BLaER1 treated with 17β-estradiol and CSF1 and Interleukin-3, amounts not matched to agents 10 nM and 100 nM (cell line): ENCODE measurements around the gene TAAR1.

Experiments used
- H3K27ac ChIP-seq, 11 experiments: shearing (Covaris generic); formaldehyde crosslinking; 2 replicates each; pipeline ENCODE4 v1.8.1; 2022
- H3K27me3 ChIP-seq, 11 experiments: shearing (Covaris generic); formaldehyde crosslinking; 2 replicates each; pipeline ENCODE4 v1.8.1; 2022
- H3K36me3 ChIP-seq, 11 experiments: shearing (Covaris generic); formaldehyde crosslinking; 2 replicates each; pipeline ENCODE4 v1.8.1; 2022
- H3K4me1 ChIP-seq, 10 experiments: shearing (Covaris generic); formaldehyde crosslinking; 2 replicates each; pipeline ENCODE4 v1.8.1; 2022
- H3K4me2 ChIP-seq, 11 experiments: shearing (Covaris generic); formaldehyde crosslinking; 2 replicates each; pipeline ENCODE4 v1.8.1; 2022
- H3K4me3 ChIP-seq, 10 experiments: shearing (Covaris generic); formaldehyde crosslinking; 2 replicates each; pipeline ENCODE4 v1.8.1; 2022
- H3K9ac ChIP-seq, 11 experiments: shearing (Covaris generic); formaldehyde crosslinking; 2 replicates each; pipeline ENCODE4 v1.8.1; 2022
- H3K9me3 ChIP-seq, 11 experiments: shearing (Covaris generic); formaldehyde crosslinking; replicated peaks in 1 of 11; 2 replicates each; pipeline ENCODE4 v1.8.1; 2022
- H4K20me1 ChIP-seq, 11 experiments: shearing (Covaris generic); formaldehyde crosslinking; 2 replicates each; pipeline ENCODE4 v1.8.1; 2022
- Cebpa-rat ChIP-seq, 11 experiments: shearing (Covaris generic); IDR thresholded peaks; 2 replicates each; pipeline ENCODE4 v1.8.1; 2022

TAAR1 gene

GRCh38 chr6:132669690-132670291, 10.8 kb upstream of the TAAR1 start:
- H3K36me3 ChIP-seq, result no peaks in the 10 kb centered on the region
- H3K4me2 ChIP-seq, result peak overlapping the region; percentile 5 to 72 (median 52); a peak in 21 of 22 replicates
- no peaks in the 10 kb centered on the region for H3K9me3 ChIP-seq
- H3K4me3 ChIP-seq, result peak overlapping the region in 1 of 10 experiments; percentile 19; a peak in 1 of 20 replicates
- peak overlapping the region in 5 of 11 experiments; percentile 7 to 57 (median 32); a peak in 6 of 22 replicates for H3K27ac ChIP-seq
- no peaks in the 10 kb centered on the region for H3K27me3 ChIP-seq
- no peak for TF ChIP-seq Cebpa-rat (IDR thresholded peaks at IDR 0.05)
- peak overlapping the region in 2 of 11 experiments; percentile 1 to 17; a peak in 2 of 22 replicates for H3K9ac ChIP-seq
- H4K20me1 ChIP-seq, result no peaks in the 10 kb centered on the region
- peaks cover 8 to 16% (median 10%) of the 10 kb centered on the region in 10 experiments for H3K4me1 ChIP-seq

DNA sequence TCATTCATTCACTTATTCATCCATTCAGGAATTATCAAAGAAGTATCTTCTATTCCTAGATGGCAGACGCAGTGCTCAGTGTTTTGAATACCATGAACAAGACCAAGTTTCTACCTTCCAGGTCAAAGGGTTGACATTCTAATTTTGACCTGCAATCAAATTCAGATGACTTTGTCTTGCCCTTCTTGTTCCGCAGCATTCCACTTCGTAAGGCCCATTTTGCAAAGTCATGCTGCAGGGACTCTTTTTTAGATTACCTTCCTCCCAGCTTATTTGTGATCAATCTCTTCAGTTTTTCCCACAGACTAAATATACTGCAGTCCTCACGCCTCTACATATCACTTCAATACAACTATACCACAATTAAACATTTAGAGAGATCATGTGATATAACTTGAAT, 7.1 kb upstream of the TAAR1 start:
- Histone ChIP-seq H3K4me3 (no peak overlapping the region), H3K27me3 (no peaks in the 10 kb centered on the region), H3K4me2 (no peak overlapping the region), H4K20me1 (no peaks in the 10 kb centered on the region), H3K36me3 (no peaks in the 10 kb centered on the region), H3K27ac (no peak overlapping the region), H3K9ac (no peak overlapping the region), H3K9me3 (peaks cover 0 to 4% (median 0%) of the 10 kb centered on the region in 11 experiments; a peak in 1 of 22 replicates), H3K4me1 (peaks cover 8 to 13% (median 10%) of the 10 kb centered on the region in 10 experiments)
- no peak for TF ChIP-seq Cebpa-rat (IDR thresholded peaks at IDR 0.05)

DNA sequence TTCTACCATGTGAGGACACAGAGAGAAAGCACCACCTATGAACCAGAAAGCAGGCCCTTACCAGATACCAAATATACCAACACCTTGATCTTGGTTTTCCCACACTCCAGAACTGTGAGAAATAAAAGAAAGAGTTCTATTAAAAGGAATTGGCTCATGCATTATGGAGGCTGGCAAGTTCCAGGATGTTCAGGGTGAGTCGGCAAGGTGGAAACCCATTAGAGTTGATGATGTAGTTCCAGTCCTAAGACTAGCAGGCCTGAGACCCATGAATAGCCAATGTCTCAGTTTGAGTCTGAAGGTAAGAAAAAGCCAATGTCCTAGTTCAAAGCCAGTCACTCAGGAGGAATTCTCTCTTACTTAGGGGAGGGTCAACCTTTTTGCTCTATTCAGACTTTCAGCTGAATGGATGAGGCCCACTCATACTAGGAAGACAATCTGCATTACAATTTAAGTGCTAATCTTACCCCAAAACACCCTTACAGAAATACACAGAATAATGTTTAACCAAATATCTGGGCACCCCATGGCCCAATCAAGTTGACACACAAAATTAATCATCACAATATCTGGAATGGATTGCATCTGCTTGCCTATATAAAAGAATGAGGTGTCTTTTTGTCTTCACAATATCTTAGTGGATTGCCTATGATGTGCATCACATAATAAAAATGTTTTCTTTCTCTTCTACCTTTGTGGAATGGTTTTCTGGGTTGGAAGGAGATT, 5.5 kb upstream of the TAAR1 start:
- Histone ChIP-seq H3K27me3 (no peaks in the 10 kb centered on the region), H3K27ac (no peak overlapping the region), H3K36me3 (no peaks in the 10 kb centered on the region), H3K4me3 (no peak overlapping the region), H3K4me1 (no peaks in the 10 kb centered on the region), H3K9ac (no peak overlapping the region), H3K4me2 (no peak overlapping the region), H4K20me1 (no peaks in the 10 kb centered on the region), H3K9me3 (peaks cover 0 to 4% (median 0%) of the 10 kb centered on the region in 11 experiments; a peak in 1 of 22 replicates)
- TF ChIP-seq Cebpa-rat (IDR thresholded peaks at IDR 0.05), result no peak

- TF ChIP-seq Cebpa-rat (IDR thresholded peaks at IDR 0.05), result no peak
- Histone ChIP-seq H3K36me3 (no peaks in the 10 kb centered on the region), H3K9ac (no peak overlapping the region), H3K9me3 (peaks cover 0 to 4% (median 0%) of the 10 kb centered on the region in 11 experiments; a peak in 1 of 22 replicates), H3K4me2 (no peak overlapping the region), H3K27me3 (no peaks in the 10 kb centered on the region), H3K4me1 (no peaks in the 10 kb centered on the region), H3K4me3 (no peak overlapping the region), H3K27ac (no peak overlapping the region), H4K20me1 (no peaks in the 10 kb centered on the region)
Observed at GRCh38 chr6:132663661-132664060, 4.7 kb upstream of the TAAR1 start.

- H3K36me3 ChIP-seq, result no peaks in the 10 kb centered on the region
- TF ChIP-seq Cebpa-rat (IDR thresholded peaks at IDR 0.05), result peak in 1 of 11 experiments; percentile 39; a peak in 1 of 22 replicates
- no peak overlapping the region for H3K27ac ChIP-seq
- H3K4me2 ChIP-seq, result no peak overlapping the region
- no peak overlapping the region for H3K9ac ChIP-seq
- H3K9me3 ChIP-seq, result peaks cover 0 to 4% (median 0%) of the 10 kb centered on the region in 11 experiments; a peak in 1 of 22 replicates
- H3K27me3 ChIP-seq, result no peaks in the 10 kb centered on the region
- H3K4me3 ChIP-seq, result no peak overlapping the region
- no peaks in the 10 kb centered on the region for H4K20me1 ChIP-seq
- H3K4me1 ChIP-seq, result peaks cover 0 to 4% (median 0%) of the 10 kb centered on the region in 10 experiments; a peak in 1 of 20 replicates
Observed at GRCh38 chr6:132661906-132662305, 2.9 kb upstream of the TAAR1 start.

DNA sequence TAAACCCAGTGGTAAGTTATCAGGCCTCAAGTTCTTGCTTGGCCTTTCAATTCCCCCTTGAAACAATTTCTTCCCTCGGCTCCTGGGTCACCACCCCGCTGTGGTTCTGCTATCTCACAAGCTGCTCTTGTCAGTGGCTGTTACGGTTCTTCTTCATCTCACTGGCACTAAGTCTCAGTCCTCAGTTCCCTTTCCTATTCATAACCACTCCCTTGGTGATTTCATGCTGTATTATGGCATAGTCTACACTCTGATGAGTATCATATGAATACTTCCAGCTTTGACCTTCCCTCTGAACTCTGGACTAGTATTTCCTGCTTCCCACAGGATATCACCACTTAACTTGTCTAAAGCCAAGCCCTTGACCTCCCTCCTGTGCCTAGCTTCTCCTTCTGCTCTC, 7.9 kb downstream of the TAAR1 start:
- Histone ChIP-seq H3K4me3 (no peak overlapping the region), H3K9me3 (peaks cover 0 to 17% (median 0%) of the 10 kb centered on the region in 11 experiments; a peak in 9 of 22 replicates), H3K4me1 (peaks cover 0 to 18% (median 0%) of the 10 kb centered on the region in 10 experiments; a peak in 3 of 20 replicates), H3K4me2 (no peak overlapping the region), H3K36me3 (no peaks in the 10 kb centered on the region), H4K20me1 (no peaks in the 10 kb centered on the region), H3K9ac (no peak overlapping the region), H3K27ac (no peak overlapping the region), H3K27me3 (no peaks in the 10 kb centered on the region)
- TF ChIP-seq Cebpa-rat (IDR thresholded peaks at IDR 0.05), result no peak

DNA sequence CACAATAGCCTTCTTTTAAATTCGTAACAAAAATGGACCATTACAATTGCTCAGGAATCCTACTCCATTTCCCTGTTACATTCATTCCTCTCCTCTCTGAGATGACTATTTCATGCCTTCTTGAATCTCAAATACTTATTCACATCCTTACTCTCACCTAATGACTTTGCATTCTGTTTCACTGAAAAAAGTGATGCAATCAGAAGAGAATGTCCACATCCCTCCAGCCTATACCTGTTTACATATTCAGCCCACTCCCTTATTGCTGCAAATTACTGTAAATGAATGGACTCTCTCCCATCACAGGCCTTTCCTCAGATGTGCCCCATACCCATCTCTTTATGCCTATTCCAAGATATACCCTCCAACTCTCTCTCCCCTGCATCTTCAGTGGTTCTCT, 8.6 kb downstream of the TAAR1 start:
- Histone ChIP-seq H3K4me3 (no peak overlapping the region), H3K9ac (no peak overlapping the region), H3K9me3 (peaks cover 0 to 17% (median 0%) of the 10 kb centered on the region in 11 experiments; a peak in 9 of 22 replicates), H3K4me2 (no peak overlapping the region), H3K36me3 (no peaks in the 10 kb centered on the region), H3K27me3 (no peaks in the 10 kb centered on the region), H3K27ac (no peak overlapping the region), H3K4me1 (peaks cover 0 to 18% (median 0%) of the 10 kb centered on the region in 10 experiments; a peak in 3 of 20 replicates), H4K20me1 (no peaks in the 10 kb centered on the region)
- no peak for TF ChIP-seq Cebpa-rat (IDR thresholded peaks at IDR 0.05)

DNA sequence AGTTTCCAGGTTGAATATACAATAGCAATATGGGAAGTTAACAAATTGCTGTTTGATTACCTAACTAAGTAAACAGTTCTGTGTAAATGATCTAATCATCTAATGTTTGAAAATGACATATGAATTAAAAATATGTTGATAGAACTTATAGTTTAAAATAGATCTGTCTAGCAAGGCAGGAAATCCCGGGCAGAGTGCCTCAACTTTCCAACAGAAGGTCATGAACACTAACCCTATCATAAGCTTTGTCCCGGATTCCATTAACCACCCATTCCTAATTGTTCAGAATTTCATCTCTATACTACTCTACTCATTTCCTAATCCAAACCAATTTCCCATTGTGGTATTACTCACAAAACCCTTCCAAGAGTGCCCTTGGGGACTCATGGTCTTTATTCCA, 10.2 kb downstream of the TAAR1 start:
- Histone ChIP-seq H3K4me1 (peaks cover 0 to 20% (median 0%) of the 10 kb centered on the region in 10 experiments; a peak in 5 of 20 replicates), H3K4me2 (no peak overlapping the region)

GRCh38 chr6:132648356-132648755, 10.6 kb downstream of the TAAR1 start:
- H3K9ac ChIP-seq, result no peak overlapping the region
- TF ChIP-seq Cebpa-rat (IDR thresholded peaks at IDR 0.05), result no peak
- H3K4me2 ChIP-seq, result peak overlapping the region in 1 of 11 experiments; percentile 31; a peak in 1 of 22 replicates

More for the DNA sequence above, 10.2 kb downstream of the TAAR1 start:
- H3K27ac ChIP-seq, result no peak overlapping the region
- no peaks in the 10 kb centered on the region for H4K20me1 ChIP-seq
- no peak overlapping the region for H3K4me3 ChIP-seq
- TF ChIP-seq Cebpa-rat (IDR thresholded peaks at IDR 0.05), result no peak
- H3K27me3 ChIP-seq, result no peaks in the 10 kb centered on the region
- H3K9ac ChIP-seq, result no peak overlapping the region
- H3K36me3 ChIP-seq, result no peaks in the 10 kb centered on the region
- H3K9me3 ChIP-seq, result peaks cover 0 to 17% (median 0%) of the 10 kb centered on the region in 11 experiments; a peak in 9 of 22 replicates

More at GRCh38 chr6:132648356-132648755, 10.6 kb downstream of the TAAR1 start:
- Histone ChIP-seq H4K20me1 (no peaks in the 10 kb centered on the region), H3K4me1 (peaks cover 0 to 24% (median 0%) of the 10 kb centered on the region in 10 experiments; a peak in 5 of 20 replicates), H3K36me3 (no peaks in the 10 kb centered on the region), H3K27me3 (no peaks in the 10 kb centered on the region), H3K4me3 (no peak overlapping the region), H3K27ac (no peak overlapping the region), H3K9me3 (peaks cover 0 to 17% (median 0%) of the 10 kb centered on the region in 11 experiments; a peak in 9 of 22 replicates)
